GM12873 (cell line): Measurements from ENCODE around the gene MAP3K13.

Experiments used
- TF ChIP-seq, protein P1 (sequence below): IDR thresholded peaks from 2 replicates; pipeline ENCODE4 v1.5.1; 2012; ENCODE audit warnings: low read depth, mild to moderate bottlenecking, moderate library complexity, low read length, control low read depth; ENCODE audit not compliant: insufficient read depth; ENCODE audit errors: missing control alignments

The MAP3K13 gene, protein sequence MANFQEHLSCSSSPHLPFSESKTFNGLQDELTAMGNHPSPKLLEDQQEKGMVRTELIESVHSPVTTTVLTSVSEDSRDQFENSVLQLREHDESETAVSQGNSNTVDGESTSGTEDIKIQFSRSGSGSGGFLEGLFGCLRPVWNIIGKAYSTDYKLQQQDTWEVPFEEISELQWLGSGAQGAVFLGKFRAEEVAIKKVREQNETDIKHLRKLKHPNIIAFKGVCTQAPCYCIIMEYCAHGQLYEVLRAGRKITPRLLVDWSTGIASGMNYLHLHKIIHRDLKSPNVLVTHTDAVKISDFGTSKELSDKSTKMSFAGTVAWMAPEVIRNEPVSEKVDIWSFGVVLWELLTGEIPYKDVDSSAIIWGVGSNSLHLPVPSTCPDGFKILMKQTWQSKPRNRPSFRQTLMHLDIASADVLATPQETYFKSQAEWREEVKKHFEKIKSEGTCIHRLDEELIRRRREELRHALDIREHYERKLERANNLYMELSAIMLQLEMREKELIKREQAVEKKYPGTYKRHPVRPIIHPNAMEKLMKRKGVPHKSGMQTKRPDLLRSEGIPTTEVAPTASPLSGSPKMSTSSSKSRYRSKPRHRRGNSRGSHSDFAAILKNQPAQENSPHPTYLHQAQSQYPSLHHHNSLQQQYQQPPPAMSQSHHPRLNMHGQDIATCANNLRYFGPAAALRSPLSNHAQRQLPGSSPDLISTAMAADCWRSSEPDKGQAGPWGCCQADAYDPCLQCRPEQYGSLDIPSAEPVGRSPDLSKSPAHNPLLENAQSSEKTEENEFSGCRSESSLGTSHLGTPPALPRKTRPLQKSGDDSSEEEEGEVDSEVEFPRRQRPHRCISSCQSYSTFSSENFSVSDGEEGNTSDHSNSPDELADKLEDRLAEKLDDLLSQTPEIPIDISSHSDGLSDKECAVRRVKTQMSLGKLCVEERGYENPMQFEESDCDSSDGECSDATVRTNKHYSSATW

DNA sequence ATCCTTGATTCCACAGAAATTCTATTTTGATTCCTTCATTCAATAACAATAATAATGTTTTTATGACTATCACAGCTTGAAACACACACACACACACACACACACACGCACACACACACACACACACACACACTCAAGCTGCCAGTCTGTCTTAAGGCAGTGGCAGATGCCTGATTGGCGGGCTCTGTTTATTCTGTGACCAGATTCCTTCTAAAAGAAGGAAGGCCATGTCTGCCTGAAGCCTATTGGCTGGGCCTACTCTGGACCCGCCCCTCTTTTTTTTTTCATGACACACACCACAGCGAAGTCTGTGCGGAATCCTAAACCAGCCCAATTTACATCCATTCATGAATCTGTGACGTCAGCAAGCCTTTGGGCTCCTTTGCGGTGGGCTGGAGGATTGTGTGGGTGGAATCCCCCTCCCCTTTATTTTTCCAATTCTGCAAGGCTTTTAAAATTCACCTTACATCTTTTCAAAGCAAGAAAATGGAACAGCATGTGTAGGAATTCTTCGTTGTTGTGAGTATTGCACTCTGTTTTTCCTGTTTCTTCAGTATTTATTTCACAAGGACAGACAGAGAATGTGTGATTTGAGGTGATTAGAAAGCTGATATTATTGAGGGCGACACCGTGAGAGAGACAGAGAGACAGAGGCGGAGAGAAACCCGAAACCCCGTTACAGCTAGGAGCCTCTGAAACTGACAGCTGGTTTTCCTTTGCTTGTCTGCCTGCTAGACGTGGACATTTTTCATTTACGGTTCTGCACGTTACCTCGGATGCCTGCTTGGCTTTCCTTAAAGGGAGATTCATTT lies at the start of gene MAP3K13:
Gene MAP3K13 (plus strand): TSS at position 287 of the 812 bp plus-strand sequence. CDS start 65,446 bp downstream, outside the sequence.
- TF ChIP-seq, protein P1, sequence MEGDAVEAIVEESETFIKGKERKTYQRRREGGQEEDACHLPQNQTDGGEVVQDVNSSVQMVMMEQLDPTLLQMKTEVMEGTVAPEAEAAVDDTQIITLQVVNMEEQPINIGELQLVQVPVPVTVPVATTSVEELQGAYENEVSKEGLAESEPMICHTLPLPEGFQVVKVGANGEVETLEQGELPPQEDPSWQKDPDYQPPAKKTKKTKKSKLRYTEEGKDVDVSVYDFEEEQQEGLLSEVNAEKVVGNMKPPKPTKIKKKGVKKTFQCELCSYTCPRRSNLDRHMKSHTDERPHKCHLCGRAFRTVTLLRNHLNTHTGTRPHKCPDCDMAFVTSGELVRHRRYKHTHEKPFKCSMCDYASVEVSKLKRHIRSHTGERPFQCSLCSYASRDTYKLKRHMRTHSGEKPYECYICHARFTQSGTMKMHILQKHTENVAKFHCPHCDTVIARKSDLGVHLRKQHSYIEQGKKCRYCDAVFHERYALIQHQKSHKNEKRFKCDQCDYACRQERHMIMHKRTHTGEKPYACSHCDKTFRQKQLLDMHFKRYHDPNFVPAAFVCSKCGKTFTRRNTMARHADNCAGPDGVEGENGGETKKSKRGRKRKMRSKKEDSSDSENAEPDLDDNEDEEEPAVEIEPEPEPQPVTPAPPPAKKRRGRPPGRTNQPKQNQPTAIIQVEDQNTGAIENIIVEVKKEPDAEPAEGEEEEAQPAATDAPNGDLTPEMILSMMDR: no peak

DNA sequence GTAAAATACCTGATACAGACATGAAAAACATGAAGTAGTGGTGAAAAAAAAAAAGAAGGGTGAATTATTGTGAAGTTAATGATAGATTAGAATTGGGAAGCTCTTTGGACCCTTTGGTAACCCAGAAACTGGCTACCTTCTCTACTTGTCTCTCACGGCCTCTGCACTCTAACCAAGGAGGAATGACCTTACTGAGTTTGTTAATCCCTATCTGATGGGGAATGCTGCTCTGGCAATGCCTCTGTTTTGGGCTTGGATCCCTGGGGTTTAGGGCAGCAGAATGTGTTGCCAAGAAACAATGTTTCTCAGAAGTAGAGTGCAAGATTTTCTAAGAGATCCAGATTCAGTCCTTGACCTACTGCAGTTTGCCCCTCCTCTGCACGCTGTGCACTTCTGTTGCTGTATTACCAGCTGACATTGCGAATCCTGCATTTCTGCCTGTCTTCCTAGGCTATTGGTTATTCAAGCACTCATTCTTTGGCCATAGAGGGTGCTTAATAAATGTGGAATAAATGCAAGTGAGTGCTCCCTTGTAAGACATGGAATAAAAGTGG lies 49.2 kb upstream of the MAP3K13 start:
- TF ChIP-seq, protein P1: no peak

DNA sequence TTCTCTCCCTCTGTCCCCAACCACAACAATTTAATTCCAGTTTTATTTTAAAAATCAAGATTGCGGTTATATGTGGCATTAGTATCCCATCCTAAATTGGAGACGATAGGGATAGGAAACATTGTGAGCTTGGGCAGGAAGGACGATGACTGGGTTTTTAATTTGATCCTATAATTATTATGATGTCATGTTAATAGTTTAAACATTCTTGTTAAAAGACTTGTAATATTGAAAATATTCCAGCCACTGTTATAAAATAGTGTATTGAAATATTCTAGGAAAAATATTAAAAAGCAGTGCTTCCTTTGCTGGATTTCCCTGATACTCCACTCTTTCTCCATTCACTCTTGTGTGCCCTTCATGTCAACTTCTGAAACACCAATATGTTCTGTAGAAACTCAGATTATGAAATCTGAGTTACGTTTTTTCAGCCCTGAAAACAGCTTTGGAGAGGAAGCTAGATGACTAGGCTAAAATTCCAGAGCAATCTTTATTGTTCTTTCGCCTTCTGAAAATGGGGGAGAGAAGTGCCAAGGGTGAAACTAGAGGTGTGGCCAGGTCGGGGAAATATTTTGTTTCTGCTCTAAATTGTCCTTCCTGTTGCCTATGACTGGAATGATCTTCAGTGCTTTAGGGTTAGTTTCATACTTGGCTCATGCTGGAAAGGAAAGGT lies 46.1 kb upstream of the MAP3K13 start:
- TF ChIP-seq, protein P1: no peak

DNA sequence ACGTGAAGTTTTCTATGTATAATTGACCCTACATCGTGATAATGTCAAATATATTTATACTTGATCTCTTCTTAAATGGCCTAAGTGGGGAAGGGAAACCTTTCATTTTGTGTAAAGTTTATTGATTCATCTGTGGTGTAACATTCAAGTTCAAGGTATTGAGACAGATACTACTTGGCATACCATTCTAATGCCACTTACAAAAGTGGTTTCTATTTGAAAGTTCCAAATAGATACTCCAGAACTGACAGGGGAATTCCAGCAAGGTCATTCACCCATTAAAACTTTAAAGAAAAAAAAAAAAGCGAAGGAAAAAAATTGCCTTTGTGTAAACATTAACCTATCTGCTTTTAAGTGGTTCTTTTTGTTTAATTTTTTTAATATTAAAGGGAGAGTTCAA lies 45.3 kb upstream of the MAP3K13 start:
- TF ChIP-seq, protein P1: no peak

DNA sequence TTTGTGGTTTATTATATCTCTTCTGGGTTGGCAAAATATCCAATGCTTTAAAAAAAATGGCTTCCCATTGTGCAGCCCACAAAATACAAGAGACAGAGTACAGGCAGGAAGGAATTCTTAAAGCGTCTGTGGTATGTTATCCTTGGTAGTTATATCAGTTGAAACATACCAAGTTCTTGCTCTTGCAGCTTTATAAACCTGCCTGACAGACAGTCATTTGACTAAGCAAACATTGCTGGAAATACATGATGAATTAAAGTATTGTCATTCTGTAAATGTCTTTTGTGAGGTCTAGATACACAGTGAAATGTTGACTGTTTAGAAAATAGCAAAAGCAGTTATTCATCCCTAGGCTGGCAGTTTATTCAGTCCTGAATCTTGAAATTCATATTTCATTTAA lies 44.8 kb upstream of the MAP3K13 start:
- TF ChIP-seq, protein P1: no peak

DNA sequence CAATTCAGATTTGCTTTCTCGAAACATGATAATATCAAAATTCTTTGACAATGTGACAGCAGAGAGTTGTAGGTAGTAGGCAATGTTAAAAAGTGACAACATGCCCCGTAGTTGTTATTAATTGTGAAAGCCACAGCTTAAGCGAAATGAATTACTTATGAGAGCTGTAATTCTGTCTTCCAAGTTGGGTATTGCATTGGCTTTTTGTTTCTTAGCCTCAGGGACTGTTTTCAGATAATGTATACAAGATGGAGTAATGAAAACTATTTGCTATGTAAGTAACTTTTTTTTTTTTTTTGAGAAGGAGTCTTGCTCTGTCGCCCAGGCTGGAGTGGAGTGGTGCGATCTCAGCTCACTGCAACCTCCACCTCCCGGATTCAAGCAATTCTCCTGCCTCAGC lies 43.1 kb upstream of the MAP3K13 start:
- TF ChIP-seq, protein P1: no peak
